Osteocyte (in vitro differentiated cells): ENCODE results near the gene TNRC6B. TPM values are rescaled to one million over a fixed set of nuclear protein-coding genes. Genes with fewer than 3 reads are reported as not detected.

ENCODE experiments used
- DNase-seq: peaks from one replicate; pipeline ENCODE4 v3.0.0; 2021; ENCODE audit warnings: mixed read lengths; ENCODE audit not compliant: unreplicated experiment; ENCODE audit errors: extremely low spot score
- H3K27ac Mint-ChIP-seq: one replicate; pipeline ENCODE4 v1.8.0; 2021; ENCODE audit warnings: mild to moderate bottlenecking, mixed read lengths; ENCODE audit not compliant: unreplicated experiment
- H3K27me3 Mint-ChIP-seq: one replicate; pipeline ENCODE4 v1.8.0; 2021; ENCODE audit warnings: mixed read lengths; ENCODE audit not compliant: unreplicated experiment
- H3K36me3 Mint-ChIP-seq: one replicate; pipeline ENCODE4 v1.8.0; 2021; ENCODE audit warnings: mixed read lengths; ENCODE audit not compliant: unreplicated experiment
- H3K4me1 Mint-ChIP-seq: one replicate; pipeline ENCODE4 v1.8.0; 2021; ENCODE audit warnings: mixed read lengths; ENCODE audit not compliant: unreplicated experiment
- H3K4me3 Mint-ChIP-seq: one replicate; pipeline ENCODE4 v1.8.0; 2021; ENCODE audit warnings: mild to moderate bottlenecking, moderate library complexity, mixed read lengths; ENCODE audit not compliant: unreplicated experiment
- H3K9me3 Mint-ChIP-seq: one replicate; pipeline ENCODE4 v1.8.0; 2021; ENCODE audit warnings: mixed read lengths; ENCODE audit not compliant: unreplicated experiment
- total RNA-seq: library from RNA; stranded (reverse); gene quantifications from 2 replicates; pipeline ENCODE4 v1.2.1, GENCODE V29; 2021
- TF ChIP-seq, protein P1 (sequence below): fragments of 200-600 bp; sonication (generic); IDR thresholded peaks from 2 replicates; pipeline ENCODE4 v1.5.0; 2021; ENCODE audit warnings: antibody characterized with exemption, mild to moderate bottlenecking, moderate library complexity

Gene TNRC6B
- total RNA-seq, 1 donor from 2014 or later = 47.4 TPM

DNA sequence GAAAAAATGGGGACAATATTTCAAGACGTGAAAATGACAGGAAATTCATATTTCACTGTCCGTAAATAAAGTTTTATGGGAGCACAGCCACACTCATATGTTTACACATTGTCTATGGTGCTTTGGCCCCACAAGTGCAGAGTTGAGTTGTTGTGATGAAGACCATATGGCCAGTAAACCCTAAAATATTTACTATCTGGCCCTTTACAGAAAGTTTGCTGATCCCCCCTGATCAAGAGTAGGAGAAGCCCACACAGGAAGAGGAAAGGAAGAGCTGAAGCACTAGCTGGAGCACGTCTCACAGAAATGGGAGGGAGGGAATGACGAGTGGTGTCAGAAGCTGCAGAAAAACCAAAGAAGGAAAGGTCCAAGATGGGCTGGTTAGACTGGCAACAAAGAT, 78.8 kb downstream of the TNRC6B start:
- Mint-ChIP-seq H3K27me3 (no peaks in the 10 kb centered on the region), H3K36me3 (peaks cover 31% of the 10 kb centered on the region), H3K27ac (peak overlapping the region; percentile 6), H3K4me1 (peaks cover 28% of the 10 kb centered on the region), H3K4me3 (no peak overlapping the region), H3K9me3 (no peaks in the 10 kb centered on the region)
- DNase-seq = no peak
- TF ChIP-seq, protein P1, sequence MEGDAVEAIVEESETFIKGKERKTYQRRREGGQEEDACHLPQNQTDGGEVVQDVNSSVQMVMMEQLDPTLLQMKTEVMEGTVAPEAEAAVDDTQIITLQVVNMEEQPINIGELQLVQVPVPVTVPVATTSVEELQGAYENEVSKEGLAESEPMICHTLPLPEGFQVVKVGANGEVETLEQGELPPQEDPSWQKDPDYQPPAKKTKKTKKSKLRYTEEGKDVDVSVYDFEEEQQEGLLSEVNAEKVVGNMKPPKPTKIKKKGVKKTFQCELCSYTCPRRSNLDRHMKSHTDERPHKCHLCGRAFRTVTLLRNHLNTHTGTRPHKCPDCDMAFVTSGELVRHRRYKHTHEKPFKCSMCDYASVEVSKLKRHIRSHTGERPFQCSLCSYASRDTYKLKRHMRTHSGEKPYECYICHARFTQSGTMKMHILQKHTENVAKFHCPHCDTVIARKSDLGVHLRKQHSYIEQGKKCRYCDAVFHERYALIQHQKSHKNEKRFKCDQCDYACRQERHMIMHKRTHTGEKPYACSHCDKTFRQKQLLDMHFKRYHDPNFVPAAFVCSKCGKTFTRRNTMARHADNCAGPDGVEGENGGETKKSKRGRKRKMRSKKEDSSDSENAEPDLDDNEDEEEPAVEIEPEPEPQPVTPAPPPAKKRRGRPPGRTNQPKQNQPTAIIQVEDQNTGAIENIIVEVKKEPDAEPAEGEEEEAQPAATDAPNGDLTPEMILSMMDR = no peak

DNA sequence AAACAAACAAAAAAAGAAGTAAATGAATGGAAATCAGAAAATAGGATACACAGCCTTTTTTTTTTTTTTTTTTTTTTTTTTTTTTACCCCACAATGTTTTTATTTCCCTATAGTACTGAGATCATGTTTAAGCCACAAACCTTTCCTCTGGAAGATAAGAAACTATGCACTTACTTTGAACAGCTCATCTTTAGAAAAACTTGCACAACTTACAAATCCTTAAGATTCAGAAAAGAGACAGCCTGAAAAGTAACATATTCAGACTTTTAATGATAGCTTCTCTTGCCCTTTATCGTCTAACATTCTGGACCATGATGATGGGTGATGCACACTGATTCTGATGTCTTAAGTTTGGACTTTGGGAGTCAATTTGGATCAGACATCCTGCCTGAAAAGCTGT, 80.3 kb downstream of the TNRC6B start:
- Mint-ChIP-seq H3K4me3 (no peak overlapping the region), H3K27ac (peak overlapping the region; percentile 50), H3K4me1 (peaks cover 28% of the 10 kb centered on the region), H3K9me3 (no peaks in the 10 kb centered on the region), H3K36me3 (peaks cover 30% of the 10 kb centered on the region), H3K27me3 (no peaks in the 10 kb centered on the region)
- TF ChIP-seq, protein P1 = no peak
- DNase-seq = no peak

DNA sequence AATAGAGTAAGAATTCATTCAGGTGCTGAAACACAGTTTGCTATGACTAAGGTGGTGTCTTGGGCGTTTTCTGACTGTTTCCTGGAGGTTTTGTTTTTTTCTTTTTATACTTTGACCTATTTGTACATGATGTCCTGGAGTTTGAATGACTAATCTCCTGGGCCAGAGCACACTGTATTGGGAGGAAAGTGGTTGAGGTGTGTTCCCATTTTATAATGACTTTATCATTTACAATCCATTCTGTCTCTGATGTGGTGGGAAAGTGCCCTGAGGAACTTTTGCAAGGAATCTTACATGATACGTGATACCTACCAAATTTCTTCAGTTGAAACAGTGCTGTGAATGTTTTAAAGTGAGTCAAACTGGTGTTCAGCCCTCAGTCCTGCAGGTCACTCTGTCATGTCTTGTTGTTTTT, 80.8 kb downstream of the TNRC6B start:
- peaks cover 28% of the 10 kb centered on the region for H3K4me1 Mint-ChIP-seq
- peaks cover 29% of the 10 kb centered on the region for H3K36me3 Mint-ChIP-seq
- H3K27ac Mint-ChIP-seq = peak overlapping the region; percentile 50
- TF ChIP-seq, protein P1 = no peak
- no peaks in the 10 kb centered on the region for H3K27me3 Mint-ChIP-seq
- H3K9me3 Mint-ChIP-seq = no peaks in the 10 kb centered on the region
- H3K4me3 Mint-ChIP-seq = no peak overlapping the region
- no peak for DNase-seq

DNA sequence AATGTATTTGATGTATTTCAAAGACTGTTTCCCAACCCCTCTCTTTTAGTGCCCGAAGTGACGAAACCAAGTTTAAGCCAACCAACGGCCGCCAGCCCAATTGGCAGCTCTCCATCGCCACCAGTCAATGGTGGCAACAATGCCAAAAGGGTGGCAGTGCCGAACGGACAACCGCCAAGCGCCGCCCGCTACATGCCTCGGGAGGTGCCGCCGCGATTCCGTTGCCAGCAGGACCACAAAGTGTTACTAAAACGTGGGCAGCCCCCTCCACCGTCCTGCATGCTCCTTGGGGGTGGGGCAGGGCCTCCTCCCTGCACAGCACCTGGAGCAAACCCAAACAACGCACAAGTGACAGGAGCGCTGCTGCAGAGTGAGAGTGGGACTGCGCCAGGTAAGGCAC, 84.1 kb downstream of the TNRC6B start:
- Mint-ChIP-seq H3K27me3 (no peaks in the 10 kb centered on the region), H3K4me3 (no peak overlapping the region), H3K4me1 (peaks cover 25% of the 10 kb centered on the region), H3K36me3 (peaks cover 52% of the 10 kb centered on the region), H3K9me3 (no peaks in the 10 kb centered on the region), H3K27ac (no peak overlapping the region)
- TF ChIP-seq, protein P1 = no peak
- DNase-seq = no peak

DNA sequence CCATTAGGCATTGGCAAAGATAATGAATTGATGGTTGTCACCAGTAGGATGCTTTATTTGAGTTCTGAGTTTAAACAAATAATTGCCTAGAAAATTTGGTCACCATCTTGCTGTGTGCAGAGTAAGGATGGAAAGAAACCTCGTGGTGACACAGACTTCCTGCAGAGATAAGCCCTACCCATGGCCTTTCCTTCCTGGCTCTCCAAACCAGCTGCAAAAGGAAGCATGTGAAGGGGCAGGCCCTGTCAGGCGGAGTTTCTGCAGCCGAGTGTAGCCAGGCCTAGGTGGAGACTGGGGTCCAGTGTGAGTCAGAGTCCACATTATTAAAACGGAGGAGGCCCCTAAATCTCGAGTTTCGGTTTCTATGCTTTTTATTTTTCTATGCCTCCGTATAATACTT, 85.5 kb downstream of the TNRC6B start:
- TF ChIP-seq, protein P1 = no peak
- no peak for DNase-seq
- H3K9me3 Mint-ChIP-seq = no peaks in the 10 kb centered on the region
- H3K36me3 Mint-ChIP-seq = peaks cover 61% of the 10 kb centered on the region
- H3K27ac Mint-ChIP-seq = no peak overlapping the region
- H3K4me3 Mint-ChIP-seq = no peak overlapping the region
- peaks cover 17% of the 10 kb centered on the region for H3K4me1 Mint-ChIP-seq
- no peaks in the 10 kb centered on the region for H3K27me3 Mint-ChIP-seq
